COLO829 (cell line): Measurements from ENCODE around the gene HOXA11.

Experiments used
- DNase-seq: peaks from one replicate; pipeline ENCODE4 v3.0.0; 2012; ENCODE audit warnings: low spot score

Gene HOXA11

DNA sequence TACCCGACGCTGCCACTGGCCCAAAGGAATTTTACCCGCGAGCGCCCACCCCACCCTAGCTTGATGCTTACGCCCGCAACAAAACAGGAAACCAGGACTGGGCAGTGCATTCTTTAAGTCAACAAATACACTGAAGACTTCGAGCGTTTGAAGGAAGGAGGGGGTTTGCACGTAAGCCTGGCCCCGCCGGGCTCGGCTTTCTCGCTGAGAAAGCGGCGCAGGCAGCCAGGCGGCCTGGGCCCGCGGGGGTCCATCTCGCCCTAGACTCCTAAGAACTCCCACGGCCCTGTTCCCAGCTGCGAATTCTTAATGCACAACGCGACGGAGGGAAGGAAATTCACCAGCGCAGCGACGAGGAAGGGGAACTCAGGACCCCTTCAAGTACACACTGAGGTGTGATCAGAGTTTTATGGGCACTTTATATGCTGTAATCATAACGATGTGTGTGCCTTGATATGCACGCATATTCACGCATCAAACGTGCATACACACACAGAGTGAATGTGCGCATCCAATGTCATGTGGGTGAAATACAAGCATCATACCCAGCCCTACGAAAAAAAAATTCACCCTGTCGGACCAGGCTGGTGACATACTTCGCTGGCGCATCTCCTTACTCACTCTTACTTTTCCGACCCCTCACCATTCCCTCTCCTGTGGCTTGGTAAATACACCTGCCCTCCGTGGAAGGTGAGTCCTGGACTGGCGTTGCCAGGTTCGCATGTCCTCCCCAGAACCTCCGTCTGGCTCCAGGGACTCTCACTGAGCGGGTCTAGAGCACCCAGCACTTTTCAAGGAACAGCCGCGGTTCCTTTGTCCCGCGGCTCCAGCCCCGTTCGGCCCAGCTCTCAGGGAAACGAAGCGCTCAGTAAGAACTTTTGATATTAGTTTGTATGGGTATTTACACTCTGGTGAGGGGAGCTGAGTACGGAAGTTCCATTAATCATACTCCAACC lies 20.6 kb upstream of the HOXA11 start:
- DNase-seq: no peak

DNA sequence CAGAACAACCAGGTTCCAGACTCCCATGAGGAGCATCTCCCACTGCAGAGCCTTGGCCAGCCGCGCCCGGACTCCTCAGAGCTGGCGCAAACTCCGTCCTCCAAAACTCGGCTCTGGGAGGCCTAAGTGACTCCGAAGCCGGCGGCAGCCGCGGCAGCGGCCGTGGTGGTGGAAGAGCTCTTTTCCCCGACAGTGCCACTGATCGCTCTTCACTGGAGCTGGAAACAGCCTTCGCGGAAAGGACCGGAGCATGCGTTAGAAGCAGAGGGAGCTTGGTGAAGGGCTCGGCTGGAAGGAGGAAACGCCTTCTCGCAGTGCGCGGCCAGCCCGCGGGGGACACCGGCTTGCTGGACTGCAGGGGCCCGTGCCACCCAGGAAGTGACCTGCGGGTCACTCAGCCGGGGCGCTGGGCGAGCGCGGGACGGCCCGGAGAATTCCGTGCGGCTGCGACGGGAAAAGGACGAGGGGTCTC lies 19.9 kb upstream of the HOXA11 start:
- DNase-seq: no peak

DNA sequence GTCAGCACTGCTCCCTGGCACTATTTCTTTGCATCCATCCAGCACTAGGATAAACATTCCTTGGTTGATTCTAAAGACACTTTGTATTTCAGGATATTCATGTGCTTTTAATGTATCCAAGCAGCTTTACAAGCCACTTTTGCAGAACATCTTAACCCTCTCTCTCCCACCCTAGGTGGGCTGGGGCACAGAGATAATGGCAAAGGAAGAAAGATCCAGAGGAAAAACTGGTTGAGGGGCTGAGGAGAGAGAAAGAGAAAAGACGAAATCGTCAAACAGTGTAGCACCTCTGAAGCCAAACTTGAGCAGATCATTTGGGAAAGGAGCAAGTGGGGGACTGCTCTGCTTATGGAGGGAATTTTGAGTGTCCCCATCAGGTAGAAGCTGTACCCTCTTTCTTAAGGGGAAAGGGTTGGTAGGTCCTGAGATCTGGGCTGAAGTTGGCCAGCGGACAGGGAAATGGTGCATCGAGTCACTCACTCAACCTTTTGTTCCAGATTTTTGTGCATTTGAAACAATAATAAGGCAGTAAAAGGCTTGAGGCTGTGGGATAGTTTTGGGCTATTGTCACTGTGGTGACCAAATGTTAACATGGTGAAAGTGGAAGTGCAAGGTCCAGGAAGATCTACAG lies 19.0 kb upstream of the HOXA11 start:
- no peak for DNase-seq

DNA sequence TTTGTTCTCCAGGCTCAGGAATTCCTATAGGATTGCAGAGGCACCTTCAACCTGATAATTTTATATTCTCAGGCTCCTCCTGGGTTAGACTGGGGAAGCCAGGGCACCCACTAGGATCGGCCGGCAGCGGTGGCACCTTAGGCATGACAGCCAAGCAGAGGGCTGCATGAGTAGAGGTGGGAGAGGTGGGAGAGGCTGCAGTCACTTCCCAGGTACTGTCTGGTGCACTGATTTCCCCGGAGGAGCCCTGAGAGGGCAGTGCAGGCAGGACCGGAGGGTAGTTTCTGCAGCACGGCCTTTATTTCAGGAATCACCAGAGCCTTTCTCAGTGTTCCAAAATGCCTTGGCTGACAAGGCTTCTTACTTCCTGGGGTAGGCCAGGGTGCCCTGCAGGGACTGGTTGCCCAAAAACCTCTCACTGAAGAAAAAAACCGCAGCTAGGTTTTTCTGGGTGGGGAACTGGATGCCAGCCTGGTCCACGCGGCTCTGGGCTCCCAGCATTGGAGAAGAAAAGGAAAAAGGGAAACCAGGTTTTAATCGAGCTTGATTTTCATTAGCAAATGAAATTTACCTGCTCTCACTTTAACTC lies 18.4 kb upstream of the HOXA11 start:
- DNase-seq: no peak

DNA sequence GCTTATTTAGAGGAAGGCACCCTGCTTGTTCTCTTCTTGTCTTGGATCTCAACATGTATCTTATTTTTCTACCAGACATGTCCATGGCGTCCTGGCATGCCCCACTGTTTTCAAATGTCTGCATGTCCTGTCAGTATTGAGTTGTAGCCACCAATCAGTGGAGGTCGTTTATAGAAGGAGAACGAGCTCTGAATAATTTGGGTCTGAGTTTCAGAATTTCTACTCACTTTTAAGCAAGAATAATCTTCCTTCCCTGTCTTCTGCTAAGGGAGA lies 17.8 kb upstream of the HOXA11 start:
- no peak for DNase-seq

DNA sequence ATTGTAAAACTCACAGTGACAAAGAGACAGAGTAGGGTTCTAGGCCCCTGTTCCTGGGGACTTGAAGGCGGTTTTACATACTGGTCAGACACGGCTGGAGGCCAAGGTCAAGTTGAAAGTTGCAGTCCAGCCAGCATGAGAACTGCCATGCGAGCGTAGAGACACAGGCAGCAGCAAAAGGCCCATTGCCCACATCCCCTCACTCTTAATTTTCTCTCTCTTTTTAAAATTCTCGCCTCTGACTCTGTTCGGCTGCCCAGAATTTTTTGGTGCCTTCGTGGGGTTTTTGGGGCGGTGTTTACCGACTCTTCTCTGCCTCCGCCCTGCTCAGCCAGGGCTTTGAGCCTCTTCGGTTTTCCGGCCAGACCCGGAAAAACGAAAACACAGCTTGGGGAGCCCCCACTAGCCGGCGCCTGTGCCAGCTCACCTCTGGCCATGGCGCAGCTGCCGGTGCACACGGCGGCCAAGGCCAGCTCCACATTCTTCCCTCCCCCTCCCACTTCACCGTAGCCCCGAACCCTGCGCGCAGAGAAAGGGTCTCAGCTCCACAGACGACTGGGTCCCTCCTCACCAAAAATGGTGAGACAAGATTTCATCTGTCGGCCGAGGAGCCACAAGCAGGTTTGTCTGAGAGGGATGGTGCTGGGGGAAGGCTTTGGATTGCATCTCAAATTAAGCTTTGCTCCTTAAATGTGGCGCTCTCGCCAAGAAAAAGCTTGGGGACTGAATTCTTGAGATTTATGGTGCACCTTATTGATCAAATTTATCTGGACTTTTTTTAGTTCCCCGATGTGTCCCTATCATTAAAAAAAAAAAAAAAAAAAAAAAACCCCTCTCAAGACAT lies 17.2 kb upstream of the HOXA11 start:
- DNase-seq: no peak

DNA sequence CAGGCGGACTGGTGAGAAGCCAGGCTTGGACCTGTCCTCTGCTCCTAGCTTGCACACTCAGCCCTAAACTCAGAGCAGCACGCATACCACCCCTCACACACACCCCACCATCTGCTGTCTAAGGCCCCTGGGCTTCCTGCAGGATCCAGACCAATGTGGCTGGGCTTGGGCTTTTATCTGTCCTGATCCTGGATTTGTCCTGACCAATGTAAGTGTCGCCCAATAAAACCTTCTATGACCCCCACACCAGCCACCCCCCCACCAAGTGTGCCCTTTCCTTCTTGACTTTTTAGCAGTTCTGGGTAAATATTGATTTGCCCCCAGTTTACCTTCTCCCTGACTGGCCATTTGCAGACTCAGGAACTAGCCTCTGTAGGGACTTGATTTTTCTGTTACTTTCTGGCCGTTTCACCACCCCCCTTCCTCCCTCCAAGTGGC lies 16.6 kb upstream of the HOXA11 start:
- DNase-seq: no peak

DNA sequence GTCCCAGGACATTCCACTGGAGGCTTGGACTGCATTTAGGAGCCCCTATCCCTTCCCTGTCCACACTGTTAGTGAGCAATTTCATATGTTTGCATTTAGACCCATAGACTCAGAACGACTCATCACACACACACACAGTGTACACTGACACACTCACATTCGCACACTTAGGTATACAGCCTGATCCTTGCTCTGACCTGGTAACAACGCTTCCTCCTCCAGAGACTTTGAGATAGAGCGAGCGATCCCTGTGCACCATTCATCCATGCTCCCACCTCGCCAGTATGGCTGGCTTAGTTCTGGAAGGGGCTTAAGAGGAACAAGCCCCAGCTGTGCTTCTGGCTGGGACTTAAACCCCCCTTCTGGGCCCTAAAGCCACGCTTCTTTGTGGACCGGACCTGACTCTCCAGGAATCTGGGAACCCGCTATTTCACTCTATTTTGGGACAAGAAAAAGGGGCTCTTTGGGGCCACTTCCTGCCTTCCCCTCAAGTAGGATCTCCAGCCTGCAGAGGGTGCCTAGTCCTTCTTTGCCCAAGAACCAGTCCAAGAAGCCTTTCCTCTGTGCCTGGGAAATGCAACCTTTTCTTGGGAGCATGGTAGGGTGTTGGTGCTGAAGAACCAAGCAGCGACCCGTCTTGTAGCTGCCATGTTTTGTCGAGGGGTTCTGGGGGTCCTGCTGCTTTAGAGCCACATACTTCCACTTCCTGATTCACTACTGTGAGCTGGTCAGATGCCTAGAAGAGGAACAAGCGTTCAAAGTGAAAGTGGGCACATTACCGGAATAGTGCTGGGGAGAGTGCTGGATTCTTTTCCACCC lies 15.9 kb upstream of the HOXA11 start:
- DNase-seq: no peak

DNA sequence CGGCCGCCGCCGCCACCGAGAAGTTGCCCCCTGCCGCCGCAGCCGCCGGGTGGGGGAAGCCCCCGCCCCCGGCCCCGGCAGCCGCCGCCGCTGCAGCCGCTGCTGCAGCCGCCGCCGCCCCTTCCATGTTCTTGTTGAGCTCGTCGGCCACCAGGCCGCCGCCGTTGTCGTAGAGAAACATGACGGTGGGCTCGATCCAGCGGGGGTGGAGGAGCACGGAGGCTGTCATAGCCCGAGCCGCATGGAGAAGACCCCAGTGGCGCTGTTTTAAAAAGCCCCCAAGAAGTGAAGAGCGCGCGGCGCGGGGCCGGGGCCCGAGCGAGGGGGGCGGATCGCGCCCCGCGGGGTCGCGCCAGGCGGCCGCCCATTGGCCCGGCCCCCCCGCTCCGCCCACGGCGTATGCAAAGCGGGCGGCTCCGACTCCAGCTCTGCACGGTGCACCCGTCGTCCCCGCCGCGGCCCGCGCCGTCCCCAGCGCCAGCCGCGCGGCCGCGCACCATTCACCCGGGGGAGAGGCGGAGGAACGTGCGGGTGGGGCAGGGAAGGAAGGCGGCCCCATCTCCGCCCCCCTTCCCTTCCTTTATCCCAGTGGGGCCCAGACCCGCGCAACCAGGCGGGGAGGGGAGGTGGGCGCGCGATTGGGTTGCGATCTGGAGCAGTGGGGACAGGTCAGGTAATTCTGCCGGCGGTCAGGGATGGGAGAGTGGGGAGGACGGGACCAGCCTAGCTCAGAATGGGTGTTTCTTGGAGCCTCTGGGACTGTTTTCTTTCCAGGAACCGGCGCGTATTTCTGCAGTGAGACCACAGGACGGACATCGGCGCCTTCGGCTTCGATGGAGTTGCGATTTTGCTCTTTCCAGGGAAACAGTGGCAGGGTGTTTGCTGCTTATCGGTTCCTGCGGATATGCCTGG lies 15.1 kb upstream of the HOXA11 start, which contains the start of gene HOXA13:
HOXA13 (minus strand) TSS at position 243 of the 912 bp plus-strand sequence; CDS start at position 229, 14 bp downstream.
- DNase-seq: no peak

DNA sequence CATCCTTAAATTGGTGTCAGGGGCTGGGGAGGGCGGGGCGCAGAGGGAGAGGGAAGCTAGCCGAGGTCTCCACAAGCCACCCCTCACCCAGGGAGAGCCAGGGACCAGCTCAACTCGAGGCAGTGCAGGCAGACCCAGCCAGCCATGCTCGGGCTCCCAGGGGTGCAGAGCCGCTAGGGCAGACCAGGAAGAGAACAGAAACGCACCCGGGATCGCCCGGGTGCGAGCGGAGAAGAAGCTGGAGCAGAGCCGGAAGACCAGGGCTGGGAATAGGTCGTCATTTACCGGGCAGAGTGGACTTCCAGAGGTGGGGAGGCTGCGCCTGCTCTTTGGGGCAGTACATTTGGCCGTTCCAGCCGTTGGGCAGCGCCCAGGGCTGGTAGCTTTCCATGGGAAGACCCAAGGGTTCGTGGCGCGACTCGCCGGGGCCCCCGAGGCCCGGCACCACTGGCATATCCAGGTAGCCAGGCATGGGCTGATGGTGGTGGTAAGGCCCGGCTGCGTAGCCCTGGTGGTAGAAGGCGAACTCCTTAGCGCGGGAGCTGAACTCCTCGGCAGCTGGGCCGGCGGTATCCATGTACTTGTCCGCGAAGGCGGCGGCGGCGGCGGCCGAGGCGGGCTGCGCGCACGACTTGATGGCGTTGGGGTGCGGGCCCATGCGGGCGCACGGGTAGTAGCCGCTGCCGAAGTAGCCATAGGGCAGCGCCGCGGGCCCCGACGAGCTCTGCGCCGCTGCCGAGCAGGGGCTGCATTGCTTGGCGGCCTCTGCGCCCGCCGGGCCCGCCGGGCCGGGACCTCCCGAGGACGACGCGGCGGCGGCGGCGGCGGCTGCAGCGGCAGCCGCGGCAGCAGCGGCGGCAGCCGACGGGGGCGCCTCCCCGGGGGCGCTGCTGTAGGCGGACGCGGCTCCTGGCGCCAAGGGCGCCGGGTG lies 14.1 kb upstream of the HOXA11 start:
- DNase-seq: no peak

DNA sequence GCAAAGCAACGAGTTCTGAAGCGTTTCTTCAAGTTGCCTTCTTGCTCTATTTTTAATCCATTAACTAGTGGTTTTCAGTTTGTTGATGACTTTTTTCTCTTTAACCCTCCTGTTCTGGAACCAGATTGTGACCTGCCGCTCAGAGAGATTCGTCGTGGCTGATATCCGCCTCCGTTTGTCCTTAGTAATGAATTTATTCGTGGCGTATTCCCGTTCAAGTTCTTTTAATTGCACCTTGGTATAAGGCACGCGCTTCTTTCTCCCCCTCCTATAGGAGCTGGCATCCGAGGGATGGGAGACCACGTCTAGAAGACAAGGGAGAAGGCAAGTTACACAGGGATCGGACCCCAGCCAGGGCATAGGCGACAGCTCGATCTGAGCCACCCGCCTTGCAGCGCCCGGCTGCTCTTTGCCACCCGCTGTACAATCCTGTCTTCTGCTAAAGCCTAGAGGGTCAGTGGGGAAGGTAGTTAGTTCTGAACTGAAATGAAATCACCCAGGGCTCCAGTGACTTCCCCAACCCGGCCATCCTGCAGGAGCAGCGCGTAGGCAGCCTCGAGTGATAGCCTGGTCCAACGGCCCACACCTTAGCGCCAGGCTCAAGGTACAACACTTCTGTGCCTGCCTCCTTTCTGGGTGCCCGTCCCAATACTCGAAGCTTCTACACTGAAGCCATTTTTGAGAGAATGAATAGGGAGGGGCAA lies 13.3 kb upstream of the HOXA11 start:
- DNase-seq: no peak

DNA sequence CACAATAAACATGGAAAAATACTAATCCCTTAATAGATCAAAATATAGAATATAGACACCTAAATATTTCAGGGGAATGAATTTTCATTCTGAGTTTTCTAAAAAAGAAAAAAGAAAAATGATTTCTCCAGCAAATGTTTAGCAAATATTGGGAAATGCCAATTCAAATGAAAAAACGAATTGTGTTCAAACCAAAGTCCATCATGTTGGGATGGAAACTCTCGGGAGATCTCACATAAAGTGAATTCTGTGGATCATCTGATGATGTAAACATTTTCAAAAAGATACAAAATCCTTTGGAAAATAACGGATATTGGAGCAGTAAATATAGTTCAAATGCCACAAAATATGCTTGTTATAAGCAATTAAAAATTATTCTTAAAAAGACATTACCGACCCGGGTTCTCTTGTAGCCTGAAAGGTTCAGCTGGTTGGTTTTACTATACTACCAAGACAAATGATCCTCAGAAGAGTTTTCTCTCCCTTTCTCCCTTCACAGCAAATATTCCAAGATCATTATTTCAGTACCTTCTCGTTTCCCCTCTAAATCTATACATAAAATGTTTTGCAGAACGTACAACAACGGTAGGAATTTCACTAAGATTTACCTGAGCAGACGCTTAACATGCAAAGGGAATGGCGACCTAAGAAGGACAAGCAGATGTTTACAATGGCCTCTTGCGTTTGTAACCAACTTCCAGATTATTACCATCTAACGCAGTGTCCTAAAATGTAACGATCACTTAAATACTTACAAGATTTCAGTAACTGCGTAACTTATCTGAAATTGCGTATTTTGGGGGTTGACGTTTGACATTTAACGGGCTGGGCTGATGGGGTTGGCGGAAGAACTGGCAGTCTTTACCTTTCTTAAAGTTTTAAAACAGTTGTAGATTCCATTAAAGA lies 12.4 kb upstream of the HOXA11 start:
- no peak for DNase-seq

DNA sequence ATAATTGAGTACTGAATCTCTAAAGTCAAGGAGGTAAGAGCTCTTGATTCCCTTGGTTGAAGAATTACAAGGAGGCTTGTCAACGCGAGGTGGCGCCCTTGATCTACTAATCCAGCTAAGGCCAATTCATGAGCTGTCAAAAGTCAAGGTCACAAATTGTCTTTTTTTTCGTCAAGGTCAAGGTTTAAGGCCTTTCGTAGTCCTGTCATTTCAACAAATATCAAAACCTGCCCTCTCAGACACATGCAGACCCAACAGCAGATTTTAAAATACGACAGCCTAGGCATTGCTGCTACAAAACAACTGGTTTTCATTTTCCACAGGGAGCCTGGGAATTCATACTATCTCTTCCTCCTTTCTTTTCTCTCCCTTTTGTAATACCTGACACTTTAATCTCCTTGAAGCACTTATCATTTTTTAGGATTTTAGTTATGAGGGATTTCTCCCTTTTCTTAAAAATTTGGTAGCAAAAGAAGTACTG lies 11.3 kb upstream of the HOXA11 start:
- DNase-seq: peak; percentile 75

DNA sequence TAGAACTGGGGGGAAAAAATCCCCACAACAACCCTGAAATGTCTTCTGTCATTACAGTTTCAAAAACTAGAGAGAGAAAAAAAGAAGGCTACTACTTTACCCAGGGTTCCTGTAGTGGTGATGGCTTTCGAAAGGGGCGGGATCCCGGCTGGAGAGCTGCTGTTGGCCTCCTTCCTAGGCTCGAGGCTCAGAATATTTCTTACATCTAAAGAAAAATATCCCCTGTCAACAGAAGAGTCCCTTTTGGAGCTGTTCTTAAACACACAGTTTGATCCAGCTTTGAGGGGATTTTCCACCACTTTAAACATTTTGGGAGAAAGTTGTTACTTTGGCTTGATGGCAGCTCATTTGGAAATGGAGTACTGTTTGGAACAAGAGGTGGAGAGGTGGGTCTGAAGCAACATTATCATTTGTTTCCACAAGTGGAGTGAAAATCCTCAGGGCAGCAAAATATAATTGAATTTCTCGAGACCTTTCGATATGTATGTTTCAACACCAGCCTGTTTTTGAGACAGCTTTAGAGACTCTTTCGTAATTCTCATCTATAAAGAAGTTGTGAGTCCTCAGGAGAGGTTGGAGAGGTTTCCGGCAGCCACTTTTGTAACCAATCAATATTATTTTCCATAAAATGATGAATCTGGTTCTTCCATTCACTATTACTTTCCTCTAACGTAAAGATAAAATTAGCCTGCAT lies 9.8 kb upstream of the HOXA11 start:
- no peak for DNase-seq

DNA sequence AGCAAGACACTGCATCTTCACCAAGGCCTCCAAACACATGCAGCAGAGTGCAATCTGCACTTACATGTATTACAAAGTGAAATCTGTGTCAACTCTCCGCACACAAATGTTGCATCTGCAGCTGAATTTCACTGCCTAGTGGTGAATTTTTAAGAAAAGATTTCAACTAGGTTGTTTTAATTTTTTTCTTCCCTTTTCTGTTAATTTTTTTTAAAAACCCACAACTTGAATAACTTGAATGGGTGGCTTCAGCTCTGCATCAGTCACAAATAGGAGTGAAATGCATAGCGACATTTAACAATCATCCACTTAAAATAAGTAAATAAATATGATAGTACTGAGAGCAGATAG lies 8.9 kb upstream of the HOXA11 start:
- DNase-seq: no peak

DNA sequence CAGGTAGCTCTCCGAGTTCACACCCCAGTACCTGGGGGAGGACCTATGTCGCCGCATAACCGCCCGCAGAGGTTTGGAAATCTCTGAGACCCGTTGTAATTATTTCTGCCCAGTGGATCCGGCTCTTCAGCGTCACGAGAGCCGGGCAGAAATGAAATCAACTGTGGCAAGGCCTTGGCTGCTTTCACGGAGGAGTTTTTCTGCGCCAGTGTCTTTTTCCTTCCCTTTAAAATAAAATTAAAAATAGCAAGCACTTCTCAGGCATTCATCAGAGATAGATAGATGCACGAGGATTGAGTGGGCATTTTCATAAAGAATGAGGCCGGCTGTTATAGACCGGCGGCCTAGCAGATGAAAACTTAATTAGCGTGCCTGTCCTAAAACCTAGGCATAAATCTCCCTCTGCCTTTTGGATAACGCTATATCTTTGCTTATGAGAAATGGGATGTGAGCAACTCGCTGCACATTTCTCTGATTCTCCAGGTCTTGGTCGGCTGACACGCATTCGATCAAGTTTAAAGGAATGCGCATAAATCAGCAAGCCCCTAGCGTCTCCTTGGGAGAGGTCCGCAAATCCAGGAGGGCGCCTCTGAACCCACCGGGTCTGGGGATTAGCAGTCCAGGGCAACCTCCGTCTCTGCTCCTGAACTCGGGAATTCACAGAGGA lies 8.4 kb upstream of the HOXA11 start:
- DNase-seq: no peak
